Upper lobe of left lung (tissue), 4 donors: ENCODE data around the gene CD68.

Source experiments
- CTCF ChIP-seq, 6 experiments: fragments of 450-650 bp in 4 of 6; fragments of 200-600 bp in 2 of 6; sonication (generic) in 2 of 6; IDR thresholded peaks; one replicate each; pipeline ENCODE4 v1.5.1; 2016 to 2019; ENCODE audit warnings: antibody characterized with exemption in 6 of 6
- EP300 ChIP-seq, 4 donors: sonication (generic); formaldehyde crosslinking; IDR thresholded peaks; one replicate each; pipeline ENCODE4 v1.5.1; 2017; ENCODE audit warnings: antibody characterized with exemption in 4 of 4, control low read depth in 2 of 4
- POLR2A ChIP-seq, 4 donors: fragments of 450-650 bp; IDR thresholded peaks; one replicate each; pipeline ENCODE4 v1.5.1; 2016 to 2017; ENCODE audit warnings: antibody characterized with exemption in 4 of 4, mild to moderate bottlenecking in 2 of 4
- POLR2AphosphoS5 ChIP-seq, 2 donors: sonication (generic); formaldehyde crosslinking; IDR thresholded peaks; one replicate each; pipeline ENCODE4 v1.5.1; 2017; ENCODE audit warnings: antibody characterized with exemption in 2 of 2

DNA sequence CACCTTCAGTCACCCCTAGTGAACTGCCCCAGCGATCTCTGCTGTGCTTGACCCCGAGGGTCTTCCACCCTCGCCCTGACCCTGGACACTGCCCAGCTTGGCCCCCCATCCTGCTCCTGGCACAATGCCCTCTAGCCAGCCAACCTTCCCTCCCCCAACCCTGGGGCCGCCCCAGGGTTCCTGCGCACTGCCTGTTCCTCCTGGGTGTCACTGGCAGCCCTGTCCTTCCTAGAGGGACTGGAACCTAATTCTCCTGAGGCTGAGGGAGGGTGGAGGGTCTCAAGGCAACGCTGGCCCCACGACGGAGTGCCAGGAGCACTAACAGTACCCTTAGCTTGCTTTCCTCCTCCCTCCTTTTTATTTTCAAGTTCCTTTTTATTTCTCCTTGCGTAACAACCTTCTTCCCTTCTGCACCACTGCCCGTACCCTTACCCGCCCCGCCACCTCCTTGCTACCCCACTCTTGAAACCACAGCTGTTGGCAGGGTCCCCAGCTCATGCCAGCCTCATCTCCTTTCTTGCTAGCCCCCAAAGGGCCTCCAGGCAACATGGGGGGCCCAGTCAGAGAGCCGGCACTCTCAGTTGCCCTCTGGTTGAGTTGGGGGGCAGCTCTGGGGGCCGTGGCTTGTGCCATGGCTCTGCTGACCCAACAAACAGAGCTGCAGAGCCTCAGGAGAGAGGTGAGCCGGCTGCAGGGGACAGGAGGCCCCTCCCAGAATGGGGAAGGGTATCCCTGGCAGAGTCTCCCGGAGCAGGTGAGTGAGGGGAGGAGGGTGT is 20.7 kb upstream of the CD68 start, which contains the start of gene TNFSF13:
- TF ChIP-seq POLR2A (IDR thresholded peaks at IDR 0.05): peak in 1 of 4 donors; percentile 20
- no peak for TF ChIP-seq CTCF (IDR thresholded peaks at IDR 0.05)
- no peak for TF ChIP-seq POLR2AphosphoS5 (IDR thresholded peaks at IDR 0.05)
- no peak for TF ChIP-seq EP300 (IDR thresholded peaks at IDR 0.05)
